HG03460 (cell line): ENCODE results near the gene PFKFB1.
A peak's percentile ranks its signal among the peaks of the same experiment; 100 is the strongest.

Experiments
- ATAC-seq: cut with Tn5 transposase; IDR thresholded peaks from one replicate; pipeline ENCODE4 v1.9.1; 2021; ENCODE audit not compliant: unreplicated experiment

PFKFB1 gene

GRCh38 chrX:54994099-54994498 is at the start of gene PFKFB1:
PFKFB1 (minus strand) TSS chrX:54994188; CDS start chrX:54994007, 181 bp downstream.
- no peak for ATAC-seq

GRCh38 chrX:55041514-55041913 is 47.5 kb upstream of the PFKFB1 start:
- ATAC-seq = no peak

- ATAC-seq = no peak
Observed at GRCh38 chrX:55039471-55039870, 45.5 kb upstream of the PFKFB1 start.

GRCh38 chrX:55033429-55033828 is 39.4 kb upstream of the PFKFB1 start:
- no peak for ATAC-seq

GRCh38 chrX:55030271-55031205 is 36.5 kb upstream of the PFKFB1 start, which contains the start of gene ALAS2:
ALAS2 (minus strand) TSS chrX:55030977; CDS start chrX:55026000, 4,977 bp downstream.
- ATAC-seq = no peak

GRCh38 chrX:55029291-55029690 is 35.3 kb upstream of the PFKFB1 start:
- ATAC-seq = no peak

GRCh38 chrX:55028611-55029010 is 34.6 kb upstream of the PFKFB1 start:
- ATAC-seq = no peak

- no peak for ATAC-seq
Observed at GRCh38 chrX:55028040-55028439, 34.1 kb upstream of the PFKFB1 start.

- no peak for ATAC-seq
Observed at GRCh38 chrX:55026840-55027239, 32.9 kb upstream of the PFKFB1 start.

GRCh38 chrX:55026143-55026542 is 32.2 kb upstream of the PFKFB1 start:
- no peak for ATAC-seq

- ATAC-seq = no peak
Observed at GRCh38 chrX:55014897-55015299, 20.9 kb upstream of the PFKFB1 start.

GRCh38 chrX:55011294-55011693 is 17.3 kb upstream of the PFKFB1 start:
- ATAC-seq = no peak

- no peak for ATAC-seq
Observed at GRCh38 chrX:55008571-55009358, 14.8 kb upstream of the PFKFB1 start.

GRCh38 chrX:55007656-55008055 is 13.7 kb upstream of the PFKFB1 start:
- no peak for ATAC-seq

- no peak for ATAC-seq
Observed at GRCh38 chrX:55006827-55007621, 13.0 kb upstream of the PFKFB1 start.

GRCh38 chrX:55005256-55005655 is 11.3 kb upstream of the PFKFB1 start:
- ATAC-seq = no peak

- no peak for ATAC-seq
Observed at GRCh38 chrX:55004231-55004630, 10.2 kb upstream of the PFKFB1 start.

- peak; percentile 94 for ATAC-seq
Observed at GRCh38 chrX:54999717-55000598, 6.0 kb upstream of the PFKFB1 start, which contains the start of gene APEX2. APEX2 (plus strand) TSS chrX:55000363; CDS start chrX:55000423, 60 bp downstream.

GRCh38 chrX:54995621-54996020 is 1.6 kb upstream of the PFKFB1 start:
- no peak for ATAC-seq
